H9 (cell line): ENCODE measurements around the gene ILDR1. TPM values are rescaled to one million over a fixed set of nuclear protein-coding genes. Genes with fewer than 3 reads are reported as not detected.

Experiments used
- DNase-seq: peaks from one replicate; pipeline ENCODE4 v3.0.0-alpha.2; 2017
- H2AFZ ChIP-seq: one replicate; pipeline ENCODE4 v1.6.1; 2013; ENCODE audit warnings: mild to moderate bottlenecking, low read length, control low read depth, moderate library complexity
- H2AK5ac ChIP-seq: 2 replicates; pipeline ENCODE4 v1.6.1; 2013; ENCODE audit warnings: low read length, control low read depth, mixed read lengths; ENCODE audit not compliant: insufficient read length
- H2BK120ac ChIP-seq: one replicate; pipeline ENCODE4 v1.6.1; 2013; ENCODE audit warnings: low read depth, mild to moderate bottlenecking, low read length, control low read depth, inconsistent platforms; ENCODE audit not compliant: poor library complexity, severe bottlenecking
- H2BK12ac ChIP-seq: 2 replicates; pipeline ENCODE4 v1.6.1; 2013; ENCODE audit warnings: low read length, control low read depth, mixed read lengths, low read depth; ENCODE audit not compliant: insufficient read length
- H2BK15ac ChIP-seq: 2 replicates; pipeline ENCODE4 v1.6.1; 2013; ENCODE audit warnings: low read depth, low read length, control low read depth
- H2BK20ac ChIP-seq: one replicate; pipeline ENCODE4 v1.6.1; 2013; ENCODE audit warnings: low read depth, mild to moderate bottlenecking, low read length, control low read depth, inconsistent platforms; ENCODE audit not compliant: poor library complexity, severe bottlenecking
- H2BK5ac ChIP-seq: 2 replicates; pipeline ENCODE4 v1.6.1; 2013; ENCODE audit warnings: low read length, control low read depth, mixed read lengths; ENCODE audit not compliant: insufficient read length
- H3K14ac ChIP-seq: 2 replicates; pipeline ENCODE4 v1.6.1; 2013; ENCODE audit warnings: low read length, control low read depth; ENCODE audit not compliant: insufficient read depth
- H3K18ac ChIP-seq: 2 replicates; pipeline ENCODE4 v1.6.1; 2013; ENCODE audit warnings: low read depth, mild to moderate bottlenecking, mixed read lengths, low read length, control low read depth; ENCODE audit not compliant: insufficient read length
- H3K23ac ChIP-seq: 2 replicates; pipeline ENCODE4 v1.6.1; 2013; ENCODE audit warnings: low read length, control low read depth, mixed read lengths, low read depth; ENCODE audit not compliant: insufficient read length
- H3K23me2 ChIP-seq: 2 replicates; pipeline ENCODE4 v1.6.1; 2013; ENCODE audit warnings: low read depth, mild to moderate bottlenecking, mixed read lengths, low read length, control low read depth; ENCODE audit not compliant: insufficient read length, poor library complexity, severe bottlenecking
- H3K27ac ChIP-seq: 2 replicates; pipeline ENCODE4 v1.5.1; 2013; ENCODE audit warnings: low read length, control low read depth, mixed read lengths, low read depth; ENCODE audit not compliant: insufficient read length
- H3K27me3 ChIP-seq: 2 replicates; pipeline ENCODE4 v1.6.1; 2013; ENCODE audit warnings: low read length, control low read depth, inconsistent platforms; ENCODE audit not compliant: insufficient read depth
- H3K4ac ChIP-seq: 2 replicates; pipeline ENCODE4 v1.6.1; 2013; ENCODE audit warnings: low read depth, mild to moderate bottlenecking, control low read depth, inconsistent platforms, low read length, moderate library complexity
- H3K4me1 ChIP-seq: 2 replicates; pipeline ENCODE4 v1.6.1; 2013; ENCODE audit warnings: low read length, control low read depth, inconsistent platforms; ENCODE audit not compliant: insufficient read depth
- H3K4me2 ChIP-seq: 2 replicates; pipeline ENCODE4 v1.6.1; 2013; ENCODE audit warnings: low read length, control low read depth, mixed read lengths; ENCODE audit not compliant: insufficient read length, insufficient read depth
- H3K56ac ChIP-seq: 2 replicates; pipeline ENCODE4 v1.6.1; 2013; ENCODE audit warnings: low read depth, mild to moderate bottlenecking, mixed read lengths, low read length, control low read depth; ENCODE audit not compliant: insufficient read length
- H3K79me1 ChIP-seq: 2 replicates; pipeline ENCODE4 v1.6.1; 2013; ENCODE audit warnings: low read depth, mild to moderate bottlenecking, moderate library complexity, low read length, control low read depth, inconsistent platforms; ENCODE audit not compliant: insufficient read depth, poor library complexity, severe bottlenecking
- H3K79me2 ChIP-seq: 2 replicates; pipeline ENCODE4 v1.6.1; 2013; ENCODE audit warnings: low read length, control low read depth, inconsistent platforms; ENCODE audit not compliant: insufficient read depth
- H3K9ac ChIP-seq: 2 replicates; pipeline ENCODE4 v1.6.1; 2013; ENCODE audit warnings: low read length, control low read depth, mixed read lengths; ENCODE audit not compliant: insufficient read length; ENCODE audit errors: extremely low read depth
- H3K9me3 ChIP-seq: one replicate; pipeline ENCODE4 v1.6.1; 2013; ENCODE audit warnings: low read depth, low read length, inconsistent platforms; ENCODE audit not compliant: control insufficient read depth
- H3T11ph ChIP-seq: one replicate; pipeline ENCODE4 v1.6.1; 2013; ENCODE audit warnings: mild to moderate bottlenecking, low read length, control low read depth, inconsistent platforms
- H4K20me1 ChIP-seq: one replicate; pipeline ENCODE4 v1.6.1; 2013; ENCODE audit not compliant: control insufficient read depth, insufficient read length, insufficient read depth
- H4K5ac ChIP-seq: 2 replicates; pipeline ENCODE4 v1.6.1; 2013; ENCODE audit warnings: low read depth, mild to moderate bottlenecking, mixed read lengths, low read length, control low read depth; ENCODE audit not compliant: insufficient read length
- H4K8ac ChIP-seq: replicated peaks from 2 replicates; pipeline ENCODE4 v1.6.1; 2013; ENCODE audit warnings: low read length, control low read depth, mixed read lengths, low read depth; ENCODE audit not compliant: insufficient read length
- H4K91ac ChIP-seq: 2 replicates; pipeline ENCODE4 v1.6.1; 2013; ENCODE audit warnings: low read depth, mild to moderate bottlenecking, moderate library complexity, mixed read lengths, low read length, control low read depth; ENCODE audit not compliant: insufficient read length
- H3K27ac Mint-ChIP-seq, 3 experiments: 2 replicates in 2 of 3; 3 replicates in 1 of 3; pipeline ENCODE4 v1.8.0; 2020 to 2021; ENCODE audit warnings: mixed read lengths in 3 of 3, mild to moderate bottlenecking in 1 of 3, moderate library complexity in 1 of 3
- H3K27me3 Mint-ChIP-seq: 2 replicates; pipeline ENCODE4 v1.8.0; 2021; ENCODE audit warnings: low read depth, mild to moderate bottlenecking, moderate library complexity, mixed read lengths
- H3K36me3 Mint-ChIP-seq, 3 experiments: 2 replicates in 2 of 3; 3 replicates in 1 of 3; pipeline ENCODE4 v1.8.0; 2020 to 2021; ENCODE audit warnings: low read depth in 3 of 3, mixed read lengths in 3 of 3; ENCODE audit not compliant: insufficient read depth in 1 of 3
- H3K4me1 Mint-ChIP-seq, 2 experiments: 2 replicates each; pipeline ENCODE4 v1.8.0; 2020; ENCODE audit warnings: mixed read lengths in 2 of 2
- H3K4me3 Mint-ChIP-seq, 2 experiments: 2 replicates in 1 of 2; 3 replicates in 1 of 2; pipeline ENCODE4 v1.8.0; 2020 to 2021; ENCODE audit warnings: mild to moderate bottlenecking in 2 of 2, mixed read lengths in 2 of 2, moderate library complexity in 1 of 2
- H3K9me3 Mint-ChIP-seq, 2 experiments: 2 replicates in 1 of 2; 3 replicates in 1 of 2; pipeline ENCODE4 v1.8.0; 2020; ENCODE audit warnings: mild to moderate bottlenecking in 2 of 2, mixed read lengths in 2 of 2, moderate library complexity in 1 of 2
- WGBS: extraction: QIAGEN DNeasy Blood & Tissue Kit; methylation state at CpG from one replicate; pipeline ENCODE4 v1.1.7; 2013; ENCODE audit warnings: missing lambda C conversion rate, low lambda C conversion rate, mixed read lengths; ENCODE audit not compliant: insufficient read length; ENCODE audit errors: extremely low coverage; 5-methylcytosine and 5-hydroxymethylcytosine counted together
- total RNA-seq: library from RNA; stranded (reverse); gene quantifications from 2 replicates; pipeline ENCODE4 v1.2.1, GENCODE V29; 2021
- TF ChIP-seq, protein P1 (sequence below): fragments of 200-600 bp; sonication (generic); conservative IDR thresholded peaks from 3 replicates; pipeline ENCODE4 v1.8.0; 2021; ENCODE audit warnings: antibody characterized with exemption, mild to moderate bottlenecking

Gene ILDR1
- total RNA-seq, 1 experiment from 2014 or later, result 0.68 TPM

DNA sequence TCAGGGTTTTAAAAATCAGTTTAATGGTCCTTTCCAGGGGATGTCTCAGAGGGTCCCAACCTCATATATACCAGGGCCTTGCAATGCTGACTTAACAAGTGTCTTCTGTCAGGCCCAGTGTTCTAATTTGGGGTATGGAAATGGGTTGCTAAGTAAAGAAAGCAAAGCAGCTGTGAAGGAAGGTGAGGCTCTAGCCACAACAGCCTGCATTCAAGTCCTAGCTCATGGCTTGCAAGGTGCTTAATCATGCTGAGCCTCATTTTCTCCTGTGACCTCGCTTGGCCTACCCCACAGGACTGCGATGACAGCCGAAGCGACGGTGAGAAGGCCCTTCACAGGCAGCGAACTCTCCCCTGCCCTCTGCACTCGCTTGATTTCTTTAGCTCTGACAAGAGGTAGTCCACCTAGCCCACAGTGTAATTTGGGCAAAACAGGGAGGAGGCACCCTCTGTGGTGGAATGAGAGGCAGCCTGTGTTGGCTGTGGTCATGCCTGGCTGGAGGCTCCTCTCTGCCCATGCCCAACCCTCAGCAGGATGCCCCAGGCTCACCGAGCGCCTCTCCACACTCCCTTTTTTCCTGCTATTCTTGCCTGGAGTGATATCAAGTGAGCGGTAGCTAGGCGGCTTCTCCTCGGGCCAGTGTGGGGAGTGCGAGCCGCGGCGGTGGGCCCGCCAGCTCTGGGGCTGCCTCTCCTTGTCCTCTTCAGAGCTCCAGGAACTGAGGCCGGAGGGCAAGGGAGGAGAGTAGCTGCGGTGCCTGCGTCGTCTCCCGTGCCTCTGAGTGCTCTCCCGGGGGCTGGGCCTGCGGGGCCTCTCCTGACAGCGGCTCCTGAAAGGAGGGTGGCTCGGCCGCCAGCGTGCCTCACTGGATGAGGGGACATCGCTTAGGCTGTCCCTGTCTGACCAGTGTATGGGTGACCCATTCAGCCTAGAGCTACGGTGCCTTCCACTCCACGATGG is 29.2 kb downstream of the ILDR1 start:
- Histone ChIP-seq H4K8ac (no peak overlapping the region), H3K4me1 (no peaks in the 10 kb centered on the region; the same call in 1 of the 2 replicates), H3K4me2 (no peak overlapping the region), H3K27ac (no peak overlapping the region), H2BK120ac (no peak overlapping the region), H4K91ac (no peak overlapping the region), H3K23ac (no peak overlapping the region), H3K9ac (no peak overlapping the region), H4K5ac (no peak overlapping the region), H3K27me3 (no peaks in the 10 kb centered on the region), H3K14ac (peak overlapping the region; percentile 22; the same call in 1 of the 2 replicates), H3K23me2 (no peaks in the 10 kb centered on the region), H3T11ph (no peak overlapping the region), H4K20me1 (no peaks in the 10 kb centered on the region), H3K9me3 (no peaks in the 10 kb centered on the region), H3K4ac (no peak overlapping the region), H3K56ac (no peak overlapping the region), H2BK20ac (no peak overlapping the region), H2AFZ (no peak overlapping the region), H2BK5ac (no peak overlapping the region), H2BK12ac (no peak overlapping the region), H3K18ac (no peak overlapping the region), H3K79me1 (no peaks in the 10 kb centered on the region), H2AK5ac (no peak overlapping the region), H2BK15ac (no peak overlapping the region), H3K79me2 (no peaks in the 10 kb centered on the region)
- H3K36me3 Mint-ChIP-seq, result no peaks in the 10 kb centered on the region
- TF ChIP-seq, protein P1, sequence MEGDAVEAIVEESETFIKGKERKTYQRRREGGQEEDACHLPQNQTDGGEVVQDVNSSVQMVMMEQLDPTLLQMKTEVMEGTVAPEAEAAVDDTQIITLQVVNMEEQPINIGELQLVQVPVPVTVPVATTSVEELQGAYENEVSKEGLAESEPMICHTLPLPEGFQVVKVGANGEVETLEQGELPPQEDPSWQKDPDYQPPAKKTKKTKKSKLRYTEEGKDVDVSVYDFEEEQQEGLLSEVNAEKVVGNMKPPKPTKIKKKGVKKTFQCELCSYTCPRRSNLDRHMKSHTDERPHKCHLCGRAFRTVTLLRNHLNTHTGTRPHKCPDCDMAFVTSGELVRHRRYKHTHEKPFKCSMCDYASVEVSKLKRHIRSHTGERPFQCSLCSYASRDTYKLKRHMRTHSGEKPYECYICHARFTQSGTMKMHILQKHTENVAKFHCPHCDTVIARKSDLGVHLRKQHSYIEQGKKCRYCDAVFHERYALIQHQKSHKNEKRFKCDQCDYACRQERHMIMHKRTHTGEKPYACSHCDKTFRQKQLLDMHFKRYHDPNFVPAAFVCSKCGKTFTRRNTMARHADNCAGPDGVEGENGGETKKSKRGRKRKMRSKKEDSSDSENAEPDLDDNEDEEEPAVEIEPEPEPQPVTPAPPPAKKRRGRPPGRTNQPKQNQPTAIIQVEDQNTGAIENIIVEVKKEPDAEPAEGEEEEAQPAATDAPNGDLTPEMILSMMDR, result no peak
- no peaks in the 10 kb centered on the region for H3K9me3 Mint-ChIP-seq
- no CpG with 5 or more reads among the region's 31 CpGs for WGBS
- DNase-seq, result no peak
- H3K4me3 Mint-ChIP-seq, result no peak overlapping the region
- no peaks in the 10 kb centered on the region for H3K27me3 Mint-ChIP-seq
- H3K27ac Mint-ChIP-seq, result no peak overlapping the region
- peaks cover 6 to 7% of the 10 kb centered on the region in 2 experiments for H3K4me1 Mint-ChIP-seq
